Hepatocyte (in vitro differentiated cells): ENCODE data around the gene DHRS1. TPM values are rescaled to one million over a fixed set of nuclear protein-coding genes. Genes with fewer than 3 reads are reported as not detected.

ENCODE experiments used
- DNase-seq: peaks from one replicate; pipeline ENCODE4 v3.0.0-alpha.2; 2016; ENCODE audit warnings: low spot score
- H2AFZ ChIP-seq: fragments of 200-600 bp; sonication (generic); 2 replicates; pipeline ENCODE4 v1.6.0; 2016; ENCODE audit warnings: antibody characterized with exemption, mild to moderate bottlenecking
- H3K27ac ChIP-seq: fragments of 200-600 bp; sonication (generic); 2 replicates; pipeline ENCODE4 v1.5.1; 2016; ENCODE audit warnings: mild to moderate bottlenecking
- H3K27me3 ChIP-seq: fragments of 200-600 bp; sonication (generic); 2 replicates; pipeline ENCODE4 v1.6.1; 2016
- H3K36me3 ChIP-seq: fragments of 200-600 bp; sonication (generic); replicated peaks from 2 replicates; pipeline ENCODE4 v1.5.1; 2016; ENCODE audit warnings: low read depth; ENCODE audit not compliant: insufficient read depth
- H3K4me1 ChIP-seq: fragments of 200-600 bp; sonication (generic); 2 replicates; pipeline ENCODE4 v1.5.1; 2016; ENCODE audit warnings: mild to moderate bottlenecking, moderate library complexity; ENCODE audit not compliant: insufficient read depth
- H3K4me2 ChIP-seq: fragments of 200-600 bp; sonication (generic); 2 replicates; pipeline ENCODE4 v1.6.0; 2016
- H3K4me3 ChIP-seq: fragments of 200-600 bp; sonication (generic); 2 replicates; pipeline ENCODE4 v1.5.1; 2016; ENCODE audit warnings: mild to moderate bottlenecking
- H3K79me2 ChIP-seq: fragments of 200-600 bp; sonication (generic); 2 replicates; pipeline ENCODE4 v1.6.0; 2017; ENCODE audit warnings: mild to moderate bottlenecking
- H3K9me2 ChIP-seq: fragments of 200-600 bp; sonication (generic); replicated peaks from 2 replicates; pipeline ENCODE4 v1.6.0; 2017; ENCODE audit warnings: mild to moderate bottlenecking; ENCODE audit not compliant: insufficient read depth
- H3K9me3 ChIP-seq: fragments of 200-600 bp; sonication (generic); 2 replicates; pipeline ENCODE4 v1.5.1; 2016; ENCODE audit warnings: low read depth, mild to moderate bottlenecking
- H4K20me1 ChIP-seq: fragments of 200-600 bp; sonication (generic); 2 replicates; pipeline ENCODE4 v1.6.0; 2016; ENCODE audit warnings: mild to moderate bottlenecking; ENCODE audit not compliant: insufficient read depth, poor library complexity, severe bottlenecking
- CTCF ChIP-seq: fragments of 200-600 bp; sonication (generic); IDR thresholded peaks from 2 replicates; pipeline ENCODE4 v1.5.1; 2016; ENCODE audit warnings: antibody characterized with exemption, mild to moderate bottlenecking; ENCODE audit not compliant: poor library complexity
- EZH2 ChIP-seq: fragments of 200-600 bp; sonication (generic); IDR thresholded peaks from 2 replicates; pipeline ENCODE4 v1.6.1; 2016; ENCODE audit warnings: antibody characterized with exemption, mild to moderate bottlenecking, borderline replicate concordance
- EZH2phosphoT487 ChIP-seq: fragments of 200-600 bp; sonication (generic); IDR thresholded peaks from one replicate; pipeline ENCODE4 v1.6.1; 2018; ENCODE audit warnings: antibody characterized with exemption, mild to moderate bottlenecking, low read depth, moderate library complexity; ENCODE audit not compliant: unreplicated experiment, severe bottlenecking
- WGBS: methylation state at CpG from one replicate; pipeline ENCODE4 v1.1.6; 2016; ENCODE audit warnings: low lambda C conversion rate; ENCODE audit errors: missing lambda C conversion rate; 5-methylcytosine and 5-hydroxymethylcytosine counted together
- polyA plus RNA-seq: library from polyadenylated mRNA; unstranded; fragments of >200 nt; fragmentation: Nextera tagmentation; extraction: Ambion mirVana; gene quantifications from 2 replicates; pipeline ENCODE4 v1.2.1, GENCODE V29; 2016
- total RNA-seq: library from RNA; depleted of rRNA; stranded (reverse); fragments of >200 nt; gene quantifications from 2 replicates; pipeline ENCODE4 v1.2.3, GENCODE V29; 2014

Gene DHRS1
- total and polyA plus RNA-seq, 2 experiments from 2014 or later, result 23.0 to 39.5 TPM

GRCh38 chr14:24280797-24281460 is 18.7 kb downstream of the DHRS1 start:
- WGBS, result 96% methylated on average over 5 of the region's 6 CpGs
- no peak overlapping the region for H2AFZ ChIP-seq

GRCh38 chr14:24279301-24280186 is 20.0 kb downstream of the DHRS1 start:
- H3K27ac ChIP-seq, result no peak overlapping the region
- WGBS, result 89% methylated on average over 11 of the region's 11 CpGs
- no peak for TF ChIP-seq EZH2phosphoT487
- H4K20me1 ChIP-seq, result no peaks in the 10 kb centered on the region
- no peaks in the 10 kb centered on the region for H3K4me1 ChIP-seq
- H3K79me2 ChIP-seq, result peaks cover 7% of the 10 kb centered on the region
- H3K4me2 ChIP-seq, result no peak overlapping the region
- no peak overlapping the region for H2AFZ ChIP-seq
- H3K27me3 ChIP-seq, result no peaks in the 10 kb centered on the region
- no peak for DNase-seq
- H3K9me3 ChIP-seq, result no peaks in the 10 kb centered on the region
- no peaks in the 10 kb centered on the region for H3K9me2 ChIP-seq
- no peak overlapping the region for H3K4me3 ChIP-seq
- no peaks in the 10 kb centered on the region for H3K36me3 ChIP-seq

More at GRCh38 chr14:24280797-24281460, 18.7 kb downstream of the DHRS1 start:
- Histone ChIP-seq H3K4me3 (no peak overlapping the region), H3K4me2 (no peak overlapping the region), H3K27me3 (no peaks in the 10 kb centered on the region), H3K9me3 (no peaks in the 10 kb centered on the region), H4K20me1 (no peaks in the 10 kb centered on the region), H3K9me2 (no peaks in the 10 kb centered on the region), H3K4me1 (no peaks in the 10 kb centered on the region), H3K36me3 (no peaks in the 10 kb centered on the region), H3K79me2 (peaks cover 5% of the 10 kb centered on the region), H3K27ac (no peak overlapping the region)
- TF ChIP-seq EZH2, result no peak
- no peak for TF ChIP-seq EZH2phosphoT487
- no peak for TF ChIP-seq CTCF
- DNase-seq, result no peak

- 97% methylated on average over 5 of the region's 5 CpGs for WGBS
- peaks cover 7% of the 10 kb centered on the region for H3K79me2 ChIP-seq
- no peak overlapping the region for H3K4me3 ChIP-seq
- H3K27me3 ChIP-seq, result no peaks in the 10 kb centered on the region
- no peak overlapping the region for H3K27ac ChIP-seq
- no peaks in the 10 kb centered on the region for H3K36me3 ChIP-seq
- H4K20me1 ChIP-seq, result no peaks in the 10 kb centered on the region
- no peaks in the 10 kb centered on the region for H3K4me1 ChIP-seq
- no peak overlapping the region for H3K4me2 ChIP-seq
- DNase-seq, result no peak
- TF ChIP-seq EZH2 (no peak), CTCF (no peak), EZH2phosphoT487 (no peak)
- H3K9me3 ChIP-seq, result no peaks in the 10 kb centered on the region
- no peaks in the 10 kb centered on the region for H3K9me2 ChIP-seq
- no peak overlapping the region for H2AFZ ChIP-seq
These were observed 21.2 kb downstream of the DHRS1 start for GRCh38 chr14:24278424-24278823.
